RKO (cell line): ENCODE results near the gene PTCH2.
"Not testable (repeated sequence)": the region's sequence is repeated elsewhere in the genome, so short reads cannot be mapped to it uniquely, and the experiment has no call there.

Experiments used
- DNase-seq: peaks from one replicate; pipeline ENCODE4 v3.0.0-alpha.2; 2016; ENCODE audit warnings: low spot score

PTCH2 gene

DNA sequence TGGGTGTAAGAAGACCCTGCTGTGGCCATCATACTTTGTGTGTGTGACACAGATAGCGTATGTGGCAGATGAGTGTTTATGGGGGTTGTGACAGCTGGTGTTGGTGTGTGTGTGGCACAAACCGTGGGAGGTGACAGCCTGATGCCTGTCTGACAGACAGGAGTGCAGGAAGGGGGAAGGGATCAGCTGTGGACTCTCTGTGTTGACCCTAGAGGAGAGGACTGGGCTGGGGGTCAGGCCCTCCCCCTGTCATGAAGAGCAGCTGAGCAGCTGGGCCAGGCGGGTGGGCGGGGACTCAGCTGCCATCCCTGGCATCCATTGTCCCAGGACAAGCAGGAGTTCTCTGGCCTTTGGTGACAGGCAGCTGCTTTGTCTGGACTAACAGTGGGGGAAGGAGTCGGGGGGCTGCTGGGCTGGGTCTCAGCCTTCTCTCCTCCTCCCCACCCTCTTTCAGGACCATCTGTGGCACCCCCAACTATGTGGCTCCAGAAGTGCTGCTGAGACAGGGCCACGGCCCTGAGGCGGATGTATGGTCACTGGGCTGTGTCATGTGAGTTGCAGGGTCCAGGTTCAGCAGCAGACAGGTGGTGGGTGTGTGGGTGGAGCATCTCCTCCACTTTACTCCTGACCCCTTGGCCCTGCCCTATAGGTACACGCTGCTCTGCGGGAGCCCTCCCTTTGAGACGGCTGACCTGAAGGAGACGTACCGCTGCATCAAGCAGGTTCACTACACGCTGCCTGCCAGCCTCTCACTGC is 40.6 kb downstream of the PTCH2 start:
- no peak for DNase-seq

DNA sequence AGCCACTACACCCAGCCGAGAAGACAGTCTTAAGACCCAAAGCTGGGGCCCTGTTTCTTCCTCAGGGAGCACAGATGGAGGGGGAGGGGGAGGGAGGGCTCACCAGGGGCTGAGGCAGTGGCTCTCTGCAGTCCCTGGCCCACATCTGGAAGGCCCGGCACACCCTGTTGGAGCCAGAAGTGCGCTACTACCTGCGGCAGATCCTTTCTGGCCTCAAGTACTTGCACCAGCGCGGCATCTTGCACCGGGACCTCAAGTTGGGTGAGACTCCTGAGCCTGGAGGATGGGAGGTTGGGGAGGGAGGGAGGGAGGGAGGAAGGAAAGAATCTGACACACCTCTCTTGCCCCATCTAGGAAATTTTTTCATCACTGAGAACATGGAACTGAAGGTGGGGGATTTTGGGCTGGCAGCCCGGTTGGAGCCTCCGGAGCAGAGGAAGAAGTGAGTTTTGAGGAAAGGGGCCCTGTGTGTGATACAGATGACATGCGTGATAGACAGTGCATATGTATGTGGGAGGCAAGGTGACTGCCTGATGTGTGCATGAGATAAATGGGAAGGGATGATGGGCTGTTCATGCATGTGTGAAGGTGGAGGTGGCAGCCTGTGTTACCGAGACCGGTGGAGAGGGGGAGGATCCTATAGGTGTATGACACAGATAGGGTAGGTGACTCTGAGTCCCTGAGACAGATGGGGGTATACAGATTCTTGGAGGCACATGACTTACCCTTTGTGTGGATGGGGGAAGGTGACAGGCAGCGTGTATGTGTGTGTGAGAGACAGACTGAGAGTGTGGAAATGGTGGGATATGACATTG is 41.4 kb downstream of the PTCH2 start:
- DNase-seq: no peak

DNA sequence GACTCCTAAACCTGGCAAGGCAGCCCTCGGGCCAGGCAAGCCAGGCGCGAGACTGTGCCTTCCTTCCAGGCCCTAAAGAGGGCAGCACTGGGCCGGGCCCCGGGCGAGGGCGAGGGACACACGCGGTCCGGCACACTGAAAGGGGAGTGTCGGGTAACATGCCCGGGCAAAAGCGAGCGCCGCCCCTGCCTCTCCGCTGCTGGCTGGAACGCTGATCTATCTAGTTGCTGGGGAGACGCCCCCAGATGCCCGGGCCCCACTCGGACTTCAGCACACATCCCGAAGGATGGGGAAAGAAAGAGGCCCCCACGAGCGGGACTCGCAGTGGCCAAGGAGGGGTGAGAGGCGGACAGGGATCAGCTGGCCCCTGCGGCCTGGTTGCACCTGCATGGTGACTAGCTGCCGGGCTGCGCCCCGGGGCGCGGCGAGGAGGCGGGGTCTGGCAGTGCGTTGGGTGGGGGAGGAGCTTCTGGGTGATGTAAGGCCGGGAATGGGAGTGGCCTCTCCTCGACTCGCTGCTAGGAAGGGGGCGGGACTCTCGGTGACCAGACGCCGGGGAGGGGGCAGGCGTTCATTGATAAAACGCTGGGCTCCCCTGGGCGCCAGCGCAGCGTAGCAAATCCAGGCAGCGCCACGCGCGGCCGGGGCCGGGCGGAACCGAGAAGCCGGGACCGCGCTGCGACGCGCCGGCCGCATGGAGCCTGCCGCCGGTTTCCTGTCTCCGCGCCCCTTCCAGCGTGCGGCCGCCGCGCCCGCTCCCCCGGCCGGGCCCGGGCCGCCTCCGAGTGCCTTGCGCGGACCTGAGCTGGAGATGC is 43.1 kb downstream of the PTCH2 start, which contains the start of gene PLK3:
PLK3 (plus strand) TSS at position 608 of the 815 bp plus-strand sequence; CDS start at position 695, 87 bp downstream.
- peak; percentile 96 for DNase-seq

DNA sequence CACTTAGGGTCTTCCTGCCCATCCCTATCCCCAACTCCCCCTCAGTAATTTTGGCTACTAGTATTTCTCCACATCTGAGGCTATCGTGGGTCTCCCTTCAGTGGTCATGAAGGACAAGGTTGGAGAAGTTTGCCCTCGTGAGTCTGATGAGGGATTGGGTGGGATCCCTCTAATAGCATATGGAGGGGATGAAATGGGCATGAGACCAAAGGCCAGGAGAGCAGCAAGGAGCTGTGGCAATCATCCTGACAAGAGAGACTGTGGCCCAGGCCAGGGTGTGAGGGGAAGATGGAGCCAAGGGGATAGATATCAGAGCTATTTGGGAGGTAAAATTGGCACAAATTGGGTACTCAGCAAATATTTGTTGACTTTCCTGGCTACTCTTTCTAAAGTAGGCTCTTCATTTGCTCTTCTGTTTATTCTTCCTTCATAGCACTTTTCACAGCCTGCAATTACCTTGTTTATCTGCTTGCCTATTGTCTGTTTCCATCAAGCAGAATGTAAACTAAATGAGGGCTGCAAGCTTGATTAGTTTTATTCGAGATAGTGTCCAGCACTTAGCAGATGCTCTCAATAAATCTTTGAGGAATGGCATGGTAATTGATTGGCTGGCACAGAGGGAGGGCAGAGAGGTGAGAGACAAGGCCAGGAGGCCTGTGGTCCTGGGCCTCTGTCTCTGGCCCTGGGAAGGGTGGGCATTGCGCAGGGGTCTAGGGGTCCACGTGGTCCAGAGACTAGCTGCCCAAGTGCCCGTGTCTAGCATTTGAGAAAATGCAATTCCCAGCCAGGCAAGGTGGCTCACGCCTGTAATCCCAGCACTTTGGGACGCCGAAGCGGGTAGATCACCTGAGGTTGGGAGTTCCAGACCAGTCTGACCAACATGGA is 44.3 kb downstream of the PTCH2 start:
- DNase-seq: no peak

DNA sequence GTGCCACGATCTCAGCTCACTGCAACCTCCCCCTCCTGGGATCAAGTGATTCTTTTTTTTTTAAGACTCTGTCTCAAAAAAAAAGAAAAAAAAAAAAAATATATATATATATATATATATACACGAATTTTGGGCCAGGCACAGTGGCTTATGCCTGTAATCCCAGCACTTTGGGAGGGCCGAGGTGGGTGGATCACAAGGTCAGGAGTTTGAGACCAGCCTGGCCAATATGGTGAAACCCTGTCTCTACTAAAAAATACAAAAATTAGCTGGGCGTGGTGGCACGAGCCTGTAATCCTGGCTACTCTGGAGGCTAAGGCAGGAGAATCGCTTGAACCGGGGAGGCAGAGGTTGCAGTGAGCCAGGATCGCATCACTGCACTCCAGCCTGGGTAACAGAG is 45.2 kb downstream of the PTCH2 start:
- DNase-seq: not testable (repeated sequence)

DNA sequence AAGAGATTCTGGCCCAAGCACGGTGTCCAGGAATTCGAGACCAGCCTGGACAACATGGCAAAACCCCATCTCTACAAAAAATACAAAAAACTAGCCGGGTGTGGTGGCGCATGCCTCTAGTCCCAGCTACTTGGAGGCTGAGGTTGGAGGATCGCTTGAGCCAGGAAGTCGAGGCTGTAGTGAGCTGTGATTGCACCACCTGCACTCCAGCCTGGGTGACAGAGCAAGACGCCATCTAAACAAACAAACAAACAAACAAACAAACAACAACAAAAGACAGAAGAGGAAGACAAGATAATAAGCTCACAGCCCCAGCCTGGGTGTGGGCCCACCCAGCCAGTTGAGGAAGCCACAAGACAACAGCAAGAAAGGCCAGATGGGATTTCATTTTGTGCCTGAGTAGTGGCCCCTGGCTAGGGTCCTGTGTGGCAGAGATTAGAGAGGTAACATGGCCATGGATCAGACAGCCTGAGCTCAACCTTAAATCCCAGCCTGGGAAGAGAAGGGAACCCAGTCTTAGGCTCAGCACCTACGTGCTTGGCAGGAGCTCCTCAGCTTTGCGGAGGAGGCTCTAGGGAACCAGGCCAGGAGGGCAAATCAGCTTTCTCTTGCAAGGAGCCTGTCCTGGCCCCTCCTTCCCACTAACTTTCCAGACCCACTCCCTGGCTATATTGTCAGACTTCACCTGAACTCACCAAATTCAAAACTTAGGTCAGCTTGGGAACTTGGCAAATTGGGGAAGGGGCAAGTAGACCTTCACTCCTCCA is 50.1 kb downstream of the PTCH2 start:
- no peak for DNase-seq

DNA sequence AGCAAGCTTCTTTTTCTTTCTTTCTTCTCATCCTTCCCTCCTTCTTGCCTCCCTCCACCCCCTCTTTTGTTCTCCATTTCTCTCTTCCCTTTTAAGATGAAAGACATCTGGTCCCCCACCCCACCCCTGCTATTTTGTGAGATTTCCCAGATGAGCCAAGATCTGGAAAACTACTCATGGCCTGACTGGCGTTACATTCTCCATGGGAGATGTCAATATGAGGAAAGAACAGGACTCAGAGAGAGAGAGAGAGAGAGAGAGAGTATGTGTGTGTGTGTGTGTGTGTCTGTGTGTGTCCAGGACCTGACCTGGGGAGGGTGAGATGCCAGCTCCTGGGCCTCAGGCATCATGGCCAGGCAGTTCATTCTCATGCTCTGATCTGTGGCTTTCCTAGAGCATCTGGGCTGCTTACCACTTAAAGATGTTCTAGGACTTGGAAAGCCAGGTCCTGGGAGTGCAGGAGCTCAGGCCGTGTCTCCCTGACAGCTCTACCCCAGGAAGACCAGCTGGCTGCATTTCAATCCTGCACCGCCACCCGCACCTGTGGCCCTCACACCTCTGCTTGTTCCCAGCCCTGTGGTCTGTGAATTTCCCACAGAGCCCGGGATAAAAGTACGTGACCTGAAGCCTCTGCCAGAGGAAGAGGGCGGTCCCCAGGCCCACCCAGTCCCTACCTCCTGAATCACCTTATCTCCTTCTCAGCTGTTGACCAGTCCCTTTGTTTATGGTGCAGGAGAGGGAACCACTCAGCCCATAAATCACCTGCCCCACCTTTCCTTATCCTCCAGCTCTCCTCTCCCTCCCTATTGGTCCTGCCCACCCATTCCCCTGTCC is 51.9 kb downstream of the PTCH2 start:
- no peak for DNase-seq

DNA sequence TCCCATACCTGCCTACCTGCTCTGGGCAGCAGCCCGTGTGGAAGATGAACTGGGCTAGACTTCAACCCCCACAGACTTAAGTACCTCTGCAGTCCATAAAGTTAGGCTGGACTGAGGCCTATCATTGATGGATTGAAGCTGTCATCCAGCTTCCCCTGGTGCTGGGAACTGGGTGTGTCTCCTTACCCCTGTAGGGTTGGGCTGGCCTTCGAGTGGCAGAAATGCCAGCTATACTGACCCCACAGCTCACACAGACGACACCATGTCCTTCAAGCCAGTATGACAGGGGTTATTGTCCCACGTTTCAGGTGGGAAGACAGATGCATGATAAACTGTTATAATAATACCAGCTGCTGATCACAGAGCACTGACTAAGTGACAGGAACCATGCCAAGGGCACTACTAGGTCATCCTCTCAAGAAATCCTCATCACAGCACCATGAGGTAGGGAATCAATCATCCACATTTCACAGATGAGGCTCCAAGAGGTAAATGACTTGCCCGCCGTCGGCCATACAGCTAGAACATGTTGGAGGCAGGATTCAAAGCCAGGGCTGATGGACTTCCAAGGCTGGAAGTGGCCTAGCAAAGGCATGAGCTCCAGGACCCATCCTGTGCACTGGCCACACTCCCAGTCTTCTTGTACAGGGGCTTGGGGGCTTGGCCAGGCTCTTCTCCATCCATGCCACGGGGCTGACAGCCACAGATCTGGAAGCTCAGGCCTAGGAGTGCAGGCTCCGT is 54.8 kb downstream of the PTCH2 start, which contains the start of gene BEST4:
BEST4 (minus strand) TSS at position 51 of the 741 bp plus-strand sequence. CDS start 465 bp downstream, outside the sequence.
- no peak for DNase-seq

DNA sequence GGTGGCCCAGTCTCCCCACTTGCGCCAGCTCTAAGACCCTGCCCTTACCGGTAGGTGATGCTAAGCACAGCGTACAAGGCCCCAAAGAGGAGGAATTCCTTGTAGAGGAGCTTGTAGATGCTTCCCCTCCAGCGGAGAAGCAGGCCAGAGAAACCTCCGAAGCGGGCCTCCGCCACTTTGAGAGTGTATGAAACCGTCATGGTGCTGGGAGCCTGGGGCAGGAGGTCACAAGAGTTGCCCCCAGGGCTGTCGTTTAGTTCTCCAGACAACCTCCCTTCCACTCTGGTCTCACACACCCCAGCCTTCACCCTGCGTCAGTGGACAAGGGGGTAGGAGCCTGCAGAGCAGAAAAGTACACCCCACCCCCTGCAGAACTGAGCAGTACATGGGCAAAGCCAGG is 55.5 kb downstream of the PTCH2 start:
- DNase-seq: no peak

DNA sequence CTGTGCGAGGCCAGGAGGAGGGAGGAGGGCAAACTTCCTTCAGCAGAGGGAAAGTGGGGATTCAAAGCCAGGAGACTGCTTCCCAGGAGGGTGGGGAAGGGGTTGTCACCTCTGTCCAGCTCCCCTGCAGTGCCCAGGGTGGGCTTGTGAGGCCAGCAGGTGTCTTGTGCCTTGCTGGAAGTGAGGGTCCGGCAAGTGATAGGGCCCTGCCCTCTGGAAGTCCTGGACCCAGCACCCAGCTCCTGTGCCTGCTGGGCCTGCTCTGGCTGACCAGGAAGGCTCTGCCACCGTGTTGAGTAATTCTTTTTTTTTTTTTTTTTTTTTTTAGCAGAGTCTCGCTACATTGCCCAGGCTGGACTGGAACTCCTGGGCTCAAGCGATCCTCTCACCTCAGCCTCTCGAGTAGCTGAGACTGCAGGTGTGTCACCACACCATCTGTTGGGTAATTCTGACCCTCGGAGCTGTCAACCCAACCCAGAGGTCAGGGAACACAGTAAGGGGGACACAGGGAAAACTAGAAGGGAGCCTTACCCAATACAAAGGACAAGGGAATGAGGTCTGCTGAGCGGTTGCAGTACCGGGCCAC is 56.1 kb downstream of the PTCH2 start:
- DNase-seq: no peak

DNA sequence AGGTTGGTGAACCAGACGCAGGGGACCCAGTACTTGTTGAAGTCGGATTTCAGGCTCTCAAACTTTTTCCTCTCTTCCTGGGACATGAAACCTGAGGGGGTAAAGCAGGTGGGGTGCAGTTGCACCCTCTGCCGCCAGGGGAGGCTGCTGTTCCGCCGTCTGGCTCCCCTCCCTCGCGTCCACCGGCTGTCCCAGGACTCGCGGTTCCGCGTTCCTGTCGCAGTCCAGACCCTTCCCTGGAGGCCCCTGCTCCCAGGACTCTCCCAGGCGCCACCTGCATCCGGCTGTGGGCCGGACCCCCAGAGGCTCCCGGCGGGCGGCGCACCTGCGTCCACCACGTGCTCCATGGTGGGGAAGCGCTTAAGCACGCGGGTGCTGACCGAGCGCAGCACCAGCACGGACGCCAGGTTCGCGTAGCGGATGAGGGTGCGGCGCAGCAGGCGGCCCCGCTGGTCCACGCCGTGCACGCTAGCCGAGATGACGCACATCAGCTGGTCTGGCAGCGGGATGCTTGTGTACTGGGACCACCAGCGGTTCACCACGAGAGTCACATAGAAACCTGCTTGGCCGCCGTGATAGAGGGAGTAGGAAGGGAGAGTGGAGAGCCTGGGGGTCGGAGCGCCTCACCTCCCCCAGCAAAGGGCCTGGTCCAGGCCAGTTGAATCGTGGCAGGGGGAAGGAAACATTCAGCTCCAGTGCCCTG is 56.8 kb downstream of the PTCH2 start:
- no peak for DNase-seq

DNA sequence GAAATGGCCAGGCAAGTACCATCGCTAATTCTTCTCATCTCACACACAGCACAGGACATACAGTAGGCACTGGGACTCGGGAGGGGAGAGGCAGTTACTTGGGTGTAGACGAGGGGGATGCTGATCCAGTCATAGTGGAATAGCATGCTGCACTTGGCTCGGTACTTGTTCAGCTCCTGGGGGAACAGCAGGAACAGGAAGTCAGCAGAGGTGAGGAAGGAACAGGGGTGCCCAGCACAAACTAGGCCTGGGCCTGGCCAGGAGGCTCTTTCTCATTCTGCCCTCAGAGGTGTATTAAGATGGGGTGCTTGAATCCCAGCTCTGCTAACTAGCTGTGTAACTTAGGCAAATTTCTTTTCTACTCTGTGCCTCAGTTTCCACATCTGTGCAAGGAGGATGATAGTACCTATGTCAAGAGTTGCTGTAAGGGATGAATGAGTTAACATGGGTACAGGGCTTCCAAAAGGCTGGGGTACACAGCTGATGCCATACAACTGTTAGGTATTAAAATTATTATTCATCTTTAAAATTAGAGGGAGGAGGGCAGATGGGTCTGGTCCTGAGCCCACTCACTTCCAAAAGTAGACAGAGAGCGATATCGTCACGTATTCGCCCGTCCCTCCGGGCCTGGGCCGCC is 57.4 kb downstream of the PTCH2 start:
- DNase-seq: no peak

DNA sequence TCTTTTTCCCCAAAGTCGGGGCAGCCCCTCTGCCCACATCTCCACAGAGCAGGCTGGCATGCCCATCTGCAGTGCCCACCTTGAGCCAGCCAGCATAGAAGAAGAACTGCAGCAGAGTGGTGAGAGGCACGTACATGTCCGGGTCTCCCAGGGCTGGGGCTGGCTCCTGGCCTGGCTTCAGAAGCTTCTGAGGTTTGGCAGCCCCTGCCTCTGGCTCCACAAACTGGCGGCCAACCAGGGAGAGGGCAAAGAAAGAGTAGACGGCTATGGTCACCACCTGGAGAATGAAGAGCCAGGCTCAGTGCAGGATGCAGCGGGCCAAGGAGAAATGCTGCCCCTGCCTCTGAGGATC is 58.0 kb downstream of the PTCH2 start:
- DNase-seq: no peak

DNA sequence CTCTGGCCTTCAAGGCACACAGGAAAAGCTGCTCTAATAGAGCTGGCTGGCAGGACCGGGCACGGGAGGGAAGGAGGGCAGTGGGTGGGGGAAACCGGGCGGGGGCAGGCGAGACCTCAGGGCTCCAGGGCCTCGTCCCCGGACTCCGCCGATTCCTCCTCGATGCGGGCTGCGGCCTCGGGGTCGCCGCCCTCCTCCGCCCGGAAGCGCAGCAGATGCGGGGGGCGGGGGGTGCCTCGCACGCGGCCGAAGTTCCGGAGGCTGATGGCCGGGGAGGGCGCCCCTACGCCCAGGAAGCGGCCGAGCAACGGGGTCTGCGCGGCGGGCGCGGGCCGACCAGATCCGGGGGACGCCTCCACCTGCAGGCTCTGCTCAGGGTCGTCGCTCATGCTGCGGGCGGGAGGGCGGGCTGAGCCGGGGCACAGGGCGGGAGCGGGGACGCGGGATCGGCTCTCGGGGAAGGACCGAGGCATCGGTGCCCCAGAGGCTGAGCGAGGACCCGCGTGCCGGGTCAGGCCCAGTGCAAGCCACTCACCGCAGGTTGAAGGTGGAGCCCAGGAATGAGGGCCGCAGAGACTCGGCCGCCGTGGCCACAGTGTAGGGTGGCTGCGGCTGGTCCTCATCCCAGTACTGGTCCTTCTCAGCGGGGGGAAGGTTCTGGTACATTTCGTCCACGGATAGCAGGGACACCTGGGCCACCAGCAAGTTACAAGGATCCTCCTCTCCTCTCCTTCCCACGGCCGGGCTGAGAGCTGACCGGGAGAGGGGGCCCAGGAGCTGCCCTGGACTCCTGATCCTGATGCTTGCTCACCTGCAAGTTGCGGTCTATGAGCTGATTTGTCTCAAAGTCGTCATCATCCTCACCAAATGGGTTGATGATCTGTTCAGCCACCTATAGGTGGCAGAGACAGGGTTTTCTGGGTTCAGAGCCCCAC is 58.7 kb downstream of the PTCH2 start:
- DNase-seq: no peak

DNA sequence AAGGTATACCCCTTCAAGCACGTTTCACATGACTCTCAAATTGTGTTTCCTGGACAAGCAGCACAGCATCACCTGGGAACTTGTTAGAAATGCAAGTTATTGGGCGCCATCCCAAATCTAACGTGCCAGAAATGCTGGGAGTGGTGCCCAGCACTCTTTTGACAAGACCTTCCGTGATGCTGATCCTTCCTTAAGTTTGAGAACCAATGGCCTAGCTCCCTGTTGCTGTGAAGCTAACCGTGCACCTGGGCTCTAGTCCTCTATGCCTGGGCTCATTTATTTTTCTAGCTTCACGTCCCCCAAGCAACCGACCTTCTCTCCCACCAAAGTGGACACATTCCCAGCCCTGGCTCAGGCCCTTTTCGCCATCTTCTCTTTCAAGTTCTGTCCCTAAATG is 59.4 kb downstream of the PTCH2 start:
- DNase-seq: no peak

DNA sequence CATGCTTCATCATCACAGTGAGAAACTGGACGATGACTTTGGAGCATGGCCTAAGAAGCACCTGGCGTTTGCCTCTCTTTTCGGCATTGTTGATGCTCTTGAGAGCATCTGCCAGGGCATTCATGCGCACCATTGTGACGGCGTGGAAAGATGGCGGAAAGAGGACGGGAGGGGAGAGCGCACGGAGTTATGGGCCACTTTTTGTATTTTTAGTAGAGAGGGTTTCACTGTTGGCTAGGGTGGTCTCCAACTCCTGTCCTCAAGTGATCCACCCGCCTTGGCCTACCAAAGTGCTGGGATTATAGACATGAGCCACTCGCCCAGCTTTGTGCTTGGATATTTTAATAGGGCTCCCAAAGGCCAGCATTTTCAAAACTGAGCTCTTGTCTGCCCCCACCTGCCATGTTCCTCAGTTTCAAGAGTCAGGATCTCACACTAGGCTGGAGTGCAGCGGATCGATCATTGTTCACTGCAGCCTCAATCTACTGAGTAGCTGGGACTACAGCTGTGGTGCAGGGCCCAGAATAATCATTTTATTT is 62.4 kb downstream of the PTCH2 start:
- DNase-seq: no peak
